Astrocyte (in vitro differentiated cells and primary cell): ENCODE data around the gene PRUNE1.

Source experiments
- EZH2 ChIP-seq: IDR thresholded peaks from 2 replicates; pipeline ENCODE4 v1.6.1; 2012; ENCODE audit warnings: mild to moderate bottlenecking, low read length, inconsistent platforms; ENCODE audit not compliant: insufficient read depth
- TF ChIP-seq, protein P1 (sequence below): IDR thresholded peaks from 2 replicates; pipeline ENCODE4 v1.5.1; 2011; ENCODE audit warnings: low read depth, mild to moderate bottlenecking, inconsistent platforms, low read length, moderate library complexity; ENCODE audit not compliant: insufficient read depth

DNA sequence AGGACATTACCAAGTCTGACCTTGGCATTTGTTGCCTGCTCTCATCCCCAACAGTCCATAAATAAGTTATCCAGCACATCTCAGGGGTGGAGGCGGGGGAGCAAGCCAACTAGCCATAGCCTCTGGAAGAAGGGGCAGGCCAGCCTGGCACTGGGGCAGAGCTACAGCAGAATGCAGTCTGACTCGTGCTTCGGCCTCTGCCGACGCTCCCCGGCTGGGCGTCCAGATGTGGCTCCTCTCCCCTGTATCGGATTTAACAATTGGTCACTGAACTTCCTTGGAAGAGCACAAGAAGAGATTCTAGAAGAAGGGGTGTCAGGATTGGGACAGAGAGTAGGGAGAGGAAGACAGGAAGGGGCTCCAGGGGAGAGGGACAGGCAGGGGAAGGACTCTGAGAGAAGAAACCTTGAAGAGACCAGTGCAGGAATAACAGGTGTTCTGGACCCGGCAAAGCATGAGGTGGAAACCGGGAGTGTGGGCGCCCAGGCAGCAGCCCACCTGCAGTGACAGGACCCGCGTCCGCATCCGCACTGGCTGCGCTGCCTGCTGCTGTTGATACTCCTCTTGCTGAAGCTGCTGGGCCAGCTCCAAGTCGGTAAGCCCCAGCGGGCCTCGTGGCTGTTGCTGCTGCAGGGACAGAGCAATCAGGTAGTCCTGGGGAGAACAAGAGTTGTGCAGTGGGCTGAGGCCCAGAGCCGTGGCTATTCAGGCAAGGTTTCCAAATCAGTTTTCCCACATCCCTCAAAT, 10.9 kb upstream of the PRUNE1 start:
- TF ChIP-seq, protein P1, sequence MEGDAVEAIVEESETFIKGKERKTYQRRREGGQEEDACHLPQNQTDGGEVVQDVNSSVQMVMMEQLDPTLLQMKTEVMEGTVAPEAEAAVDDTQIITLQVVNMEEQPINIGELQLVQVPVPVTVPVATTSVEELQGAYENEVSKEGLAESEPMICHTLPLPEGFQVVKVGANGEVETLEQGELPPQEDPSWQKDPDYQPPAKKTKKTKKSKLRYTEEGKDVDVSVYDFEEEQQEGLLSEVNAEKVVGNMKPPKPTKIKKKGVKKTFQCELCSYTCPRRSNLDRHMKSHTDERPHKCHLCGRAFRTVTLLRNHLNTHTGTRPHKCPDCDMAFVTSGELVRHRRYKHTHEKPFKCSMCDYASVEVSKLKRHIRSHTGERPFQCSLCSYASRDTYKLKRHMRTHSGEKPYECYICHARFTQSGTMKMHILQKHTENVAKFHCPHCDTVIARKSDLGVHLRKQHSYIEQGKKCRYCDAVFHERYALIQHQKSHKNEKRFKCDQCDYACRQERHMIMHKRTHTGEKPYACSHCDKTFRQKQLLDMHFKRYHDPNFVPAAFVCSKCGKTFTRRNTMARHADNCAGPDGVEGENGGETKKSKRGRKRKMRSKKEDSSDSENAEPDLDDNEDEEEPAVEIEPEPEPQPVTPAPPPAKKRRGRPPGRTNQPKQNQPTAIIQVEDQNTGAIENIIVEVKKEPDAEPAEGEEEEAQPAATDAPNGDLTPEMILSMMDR = no peak
- TF ChIP-seq EZH2 = no peak
